Gastrocnemius medialis (tissue), 4 donors: ENCODE data around the gene CTDSPL.

ENCODE experiments used
- CTCF ChIP-seq, 5 experiments: fragments of 450-650 bp in 3 of 5; fragments of 200-600 bp in 2 of 5; sonication (generic) in 2 of 5; IDR thresholded peaks in 4 of 5; conservative IDR thresholded peaks in 1 of 5; 1 replicate in 4 of 5; 2 replicates in 1 of 5; pipeline ENCODE4 v1.5.1; 2016 to 2019; ENCODE audit warnings: antibody characterized with exemption in 5 of 5, mild to moderate bottlenecking in 3 of 5, moderate library complexity in 3 of 5
- POLR2A ChIP-seq, 2 donors: fragments of 450-650 bp; IDR thresholded peaks; one replicate each; pipeline ENCODE4 v1.6.1; 2017; ENCODE audit warnings: antibody characterized with exemption in 2 of 2, mild to moderate bottlenecking in 2 of 2, moderate library complexity in 2 of 2

GRCh38 chr3:37940242-37940908 lies 78.7 kb downstream of the CTDSPL start:
- TF ChIP-seq CTCF (IDR thresholded peaks at IDR 0.05 in 4 of 5, conservative IDR thresholded peaks at IDR 0.05 in 1 of 5) (no peak), POLR2A (IDR thresholded peaks at IDR 0.05) (no peak)
